CD4-positive, alpha-beta memory T cell (primary cell): ENCODE results near the gene ALG12. TPM values are rescaled to one million over a fixed set of nuclear protein-coding genes. Genes with fewer than 3 reads are reported as not detected.
A peak's percentile ranks its signal among the peaks of the same experiment; 100 is the strongest.

Experiments
- CTCF ChIA-PET: fragments of 350-600 bp; sonication (Branson Sonifier 250); formaldehyde crosslinking; loops from one replicate; lab custom pipeline; 2021; ENCODE audit warnings: inconsistent platforms; ENCODE audit not compliant: partially characterized antibody; lab: Charles Lee
- POLR2A ChIA-PET: fragments of 350-600 bp; sonication (Branson Sonifier 250); formaldehyde crosslinking; loops from one replicate; lab custom pipeline; 2021; ENCODE audit not compliant: partially characterized antibody; lab: Charles Lee
- DNase-seq, 5 donors: peaks; one replicate each; pipeline versions ENCODE4 v3.0.0 to v3.0.0-alpha.2; 2020 to 2022; ENCODE audit warnings: mixed read lengths in 1 of 5
- H3K27ac ChIP-seq: one replicate; pipeline ENCODE4 v1.7.0; 2013; ENCODE audit warnings: low read depth, low read length
- H3K27me3 ChIP-seq: 2 replicates; pipeline ENCODE4 v1.7.0; 2013; ENCODE audit warnings: mild to moderate bottlenecking, low read length, moderate library complexity; ENCODE audit not compliant: insufficient read depth
- H3K36me3 ChIP-seq: 2 replicates; pipeline ENCODE4 v1.7.0; 2013; ENCODE audit warnings: mild to moderate bottlenecking, low read length, moderate library complexity; ENCODE audit not compliant: insufficient read depth
- H3K4me1 ChIP-seq: 2 replicates; pipeline ENCODE4 v1.7.0; 2013; ENCODE audit warnings: mild to moderate bottlenecking, low read length, moderate library complexity; ENCODE audit not compliant: insufficient read depth
- H3K4me3 ChIP-seq, 2 donors: one replicate each; pipeline ENCODE4 v1.7.0; 2013; ENCODE audit warnings: low read length in 2 of 2, mild to moderate bottlenecking in 1 of 2
- H3K9me3 ChIP-seq, 2 donors: one replicate each; pipeline ENCODE4 v1.7.0; 2013; ENCODE audit warnings: low read length in 2 of 2, control low read depth in 1 of 2; ENCODE audit not compliant: control insufficient read depth in 1 of 2
- H3K27ac Mint-ChIP-seq, 7 donors: one replicate each; pipeline ENCODE4 v1.8.0; 2020 to 2021; ENCODE audit warnings: mixed read lengths in 7 of 7, mild to moderate bottlenecking in 6 of 7, inconsistent platforms in 3 of 7, moderate library complexity in 3 of 7
- H3K27me3 Mint-ChIP-seq, 2 donors: one replicate each; pipeline ENCODE4 v1.8.0; 2020 to 2021; ENCODE audit warnings: mixed read lengths in 2 of 2
- H3K36me3 Mint-ChIP-seq, 2 donors: one replicate each; pipeline ENCODE4 v1.8.0; 2020 to 2021; ENCODE audit warnings: mixed read lengths in 2 of 2, inconsistent platforms in 1 of 2, mild to moderate bottlenecking in 1 of 2
- H3K4me1 Mint-ChIP-seq, 4 donors: one replicate each; pipeline ENCODE4 v1.8.0; 2020 to 2021; ENCODE audit warnings: mixed read lengths in 4 of 4, mild to moderate bottlenecking in 1 of 4
- H3K4me3 Mint-ChIP-seq, 8 donors: one replicate each; pipeline ENCODE4 v1.8.0; 2020 to 2021; ENCODE audit warnings: mixed read lengths in 8 of 8, mild to moderate bottlenecking in 7 of 8, moderate library complexity in 6 of 8, inconsistent platforms in 3 of 8
- H3K9me3 Mint-ChIP-seq, 8 donors: one replicate each; pipeline ENCODE4 v1.8.0; 2020 to 2021; ENCODE audit warnings: mixed read lengths in 8 of 8, mild to moderate bottlenecking in 5 of 8, inconsistent platforms in 3 of 8, moderate library complexity in 1 of 8
- intact Hi-C: fragments of 100-400 bp; cut with micrococcal nuclease; formaldehyde crosslinking; loops from one replicate; pipeline ENCODE4 v1.15.1; 2023
- polyA plus RNA-seq, 2 donors: library from polyadenylated mRNA; unstranded; fragments of 300-500 nt; fragmentation: Illumina TruSeq; gene quantifications; one replicate each; pipeline ENCODE4 v1.2.3, GENCODE V29; 2021
- total RNA-seq, 2 experiments: library from RNA; stranded (reverse); gene quantifications; one replicate each; pipeline ENCODE4 v1.2.3, GENCODE V29; 2021

ALG12 gene
- total and polyA plus RNA-seq, 4 experiments from 2014 or later = 16.9 to 27.2 (median 19.3) TPM

DNA sequence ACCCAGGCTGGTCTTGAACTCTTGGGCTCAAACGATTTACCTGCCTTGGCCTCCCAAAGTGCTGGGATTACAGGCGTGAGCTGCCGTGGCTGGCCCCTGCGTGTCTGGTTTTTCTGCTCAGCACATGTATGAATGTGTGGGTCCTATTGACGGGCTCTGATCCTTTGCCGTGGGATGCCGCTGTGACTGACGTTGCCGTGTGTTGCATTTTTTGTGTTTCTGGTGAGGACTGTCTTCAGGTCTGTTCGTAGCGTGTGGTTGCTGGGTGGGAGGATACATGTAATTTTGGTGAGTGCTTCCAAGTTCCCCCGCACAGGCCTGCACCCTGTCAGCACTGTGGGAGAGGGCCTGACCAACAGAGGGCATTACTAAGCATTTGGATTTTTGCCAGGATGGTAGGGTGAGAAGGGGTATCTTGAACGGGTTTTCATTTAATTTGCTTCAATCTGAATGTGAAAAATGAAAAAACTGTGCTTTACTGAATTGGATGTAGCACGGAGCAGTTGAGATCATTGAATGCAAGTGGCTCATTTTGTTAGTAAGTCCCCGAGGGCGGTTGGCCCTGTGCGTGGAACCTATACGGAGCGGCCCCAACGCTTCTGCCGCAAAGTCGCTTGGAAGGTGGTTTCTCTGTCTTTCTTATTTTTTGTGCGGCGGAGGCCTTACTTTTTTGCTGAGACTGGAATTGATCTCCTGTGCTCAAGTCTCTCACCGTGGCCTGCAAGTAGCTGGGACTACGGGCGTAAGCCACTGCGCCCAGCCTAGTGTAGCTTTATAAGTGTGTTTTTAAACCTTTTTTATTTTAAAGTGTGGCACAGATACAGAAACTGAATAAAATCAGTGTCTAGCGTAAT is 56.4 kb downstream of the ALG12 start:
- peaks cover 14 to 16% of the 10 kb centered on the region in 2 donors for H3K36me3 Mint-ChIP-seq
- CTCF ChIA-PET = no interaction called here
- intact Hi-C loops = no loop called here
- Histone ChIP-seq H3K27me3 (no peaks in the 10 kb centered on the region), H3K4me1 (peaks cover 26% of the 10 kb centered on the region), H3K9me3 (no peaks in the 10 kb centered on the region), H3K36me3 (no peaks in the 10 kb centered on the region), H3K4me3 (no peak overlapping the region), H3K27ac (no peak overlapping the region)
- peaks cover 0 to 16% (median 13%) of the 10 kb centered on the region in 8 donors for H3K9me3 Mint-ChIP-seq
- POLR2A ChIA-PET = interaction anchor here (0.7 kb wide), 1 partner anchor 43 kb away, joined by 4 read pairs; no protein-coding TSS in a partner anchor
- no peak for DNase-seq
- H3K4me3 Mint-ChIP-seq = peak overlapping the region in 1 of 8 donors; percentile 15
- H3K4me1 Mint-ChIP-seq = peaks cover 32 to 70% (median 50%) of the 10 kb centered on the region in 4 donors
- H3K27me3 Mint-ChIP-seq = no peaks in the 10 kb centered on the region
- peak overlapping the region; percentile 15 to 88 (median 43) for H3K27ac Mint-ChIP-seq

DNA sequence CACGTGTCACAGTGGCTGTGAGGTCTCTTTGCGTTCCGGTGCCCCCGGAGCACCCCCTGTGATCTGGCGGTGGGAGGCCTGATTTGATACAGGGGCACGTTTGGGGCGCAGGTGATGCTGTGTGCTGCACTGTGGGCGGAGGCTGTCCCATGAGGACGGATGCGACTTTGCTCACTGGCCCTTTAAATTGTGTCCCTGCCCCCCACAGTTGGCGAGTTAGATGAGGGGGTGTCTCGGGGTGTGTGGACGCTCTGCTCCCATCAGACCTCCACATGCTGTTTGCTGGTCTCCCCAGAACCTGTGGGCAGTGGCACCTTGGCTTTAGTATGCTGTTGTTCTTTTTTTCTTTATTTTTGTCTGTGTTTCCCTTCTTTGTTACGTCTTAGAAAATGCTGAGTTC is 59.4 kb downstream of the ALG12 start:
- Histone ChIP-seq H3K4me3 (no peak overlapping the region), H3K4me1 (peaks cover 37% of the 10 kb centered on the region), H3K27ac (no peak overlapping the region), H3K27me3 (no peaks in the 10 kb centered on the region), H3K9me3 (no peaks in the 10 kb centered on the region), H3K36me3 (no peaks in the 10 kb centered on the region)
- intact Hi-C loops = no loop called here
- ChIA-PET CTCF (interaction anchor here (1.4 to 2.2 kb wide), 2 partner anchors 9 to 91 kb away, joined by 4 to 6 read pairs; no protein-coding TSS in a partner anchor), POLR2A (no interaction called here)
- Mint-ChIP-seq H3K4me3 (peak overlapping the region in 1 of 8 donors; percentile 71), H3K27ac (peak overlapping the region in 4 of 7 donors; percentile 1 to 71 (median 32)), H3K4me1 (peaks cover 35 to 74% (median 55%) of the 10 kb centered on the region in 4 donors), H3K9me3 (peaks cover 0 to 1% (median 0%) of the 10 kb centered on the region in 8 donors), H3K27me3 (no peaks in the 10 kb centered on the region), H3K36me3 (peaks cover 0 to 12% of the 10 kb centered on the region in 2 donors)
- DNase-seq = no peak

DNA sequence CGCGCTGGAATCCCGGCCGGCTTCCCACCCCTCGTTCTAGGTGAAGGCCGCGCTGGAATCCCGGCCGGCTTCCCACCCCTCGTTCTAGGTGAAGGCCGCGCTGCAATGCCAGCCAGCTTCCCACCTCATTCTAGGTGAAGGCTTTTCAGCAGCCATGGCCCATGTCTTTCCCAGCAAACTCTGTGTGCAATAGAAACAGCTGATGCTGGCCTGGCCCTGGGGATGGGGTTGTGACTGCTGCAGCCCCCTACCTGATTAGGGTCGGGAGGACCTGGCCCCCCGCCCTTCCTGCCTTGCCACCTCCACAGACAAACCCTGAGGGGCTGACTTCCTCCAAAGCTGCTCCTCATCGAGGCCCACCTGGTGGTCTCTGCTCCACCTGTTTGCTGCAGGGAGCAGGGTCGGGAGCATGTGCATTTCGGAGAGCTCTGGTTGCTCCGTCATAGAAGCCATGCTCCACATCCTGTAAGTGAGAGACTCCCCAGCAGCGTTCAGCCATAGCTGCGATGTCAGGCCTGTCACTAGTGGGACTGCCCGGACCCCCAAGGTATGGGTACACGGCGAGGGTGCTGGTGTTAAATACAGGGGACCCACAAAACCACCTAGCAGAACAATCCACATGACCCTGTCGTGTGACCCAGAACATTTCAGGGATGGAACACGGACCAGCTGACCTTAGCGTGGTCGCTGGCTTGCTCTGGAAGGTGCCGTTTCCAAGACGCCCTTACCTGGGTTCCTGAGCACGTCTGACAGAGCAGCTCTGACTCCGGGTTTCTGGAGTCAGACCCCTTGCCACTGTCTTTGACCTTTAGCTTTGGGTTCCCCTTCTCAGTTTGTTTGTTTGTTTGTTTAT is 61.2 kb downstream of the ALG12 start:
- Histone ChIP-seq H3K27ac (no peak overlapping the region), H3K36me3 (no peaks in the 10 kb centered on the region), H3K9me3 (no peaks in the 10 kb centered on the region), H3K27me3 (no peaks in the 10 kb centered on the region), H3K4me3 (no peak overlapping the region), H3K4me1 (peaks cover 34% of the 10 kb centered on the region)
- ChIA-PET POLR2A (interaction anchor here (0.7 to 4.4 kb wide), 3 partner anchors 13 to 31 kb away, joined by 3 to 39 read pairs (median 18); partner anchors contain the start of gene BRD1), CTCF (no interaction called here)
- H3K9me3 Mint-ChIP-seq = peaks cover 0 to 1% (median 0%) of the 10 kb centered on the region in 8 donors
- DNase-seq = no peak
- no peaks in the 10 kb centered on the region for H3K27me3 Mint-ChIP-seq
- peak overlapping the region in 1 of 8 donors; percentile 45 for H3K4me3 Mint-ChIP-seq
- H3K27ac Mint-ChIP-seq = peak overlapping the region in 4 of 7 donors; percentile 46 to 84 (median 64)
- H3K36me3 Mint-ChIP-seq = peaks cover 0 to 10% of the 10 kb centered on the region in 2 donors
- H3K4me1 Mint-ChIP-seq = peaks cover 35 to 65% (median 52%) of the 10 kb centered on the region in 4 donors
- intact Hi-C loops = no loop called here

DNA sequence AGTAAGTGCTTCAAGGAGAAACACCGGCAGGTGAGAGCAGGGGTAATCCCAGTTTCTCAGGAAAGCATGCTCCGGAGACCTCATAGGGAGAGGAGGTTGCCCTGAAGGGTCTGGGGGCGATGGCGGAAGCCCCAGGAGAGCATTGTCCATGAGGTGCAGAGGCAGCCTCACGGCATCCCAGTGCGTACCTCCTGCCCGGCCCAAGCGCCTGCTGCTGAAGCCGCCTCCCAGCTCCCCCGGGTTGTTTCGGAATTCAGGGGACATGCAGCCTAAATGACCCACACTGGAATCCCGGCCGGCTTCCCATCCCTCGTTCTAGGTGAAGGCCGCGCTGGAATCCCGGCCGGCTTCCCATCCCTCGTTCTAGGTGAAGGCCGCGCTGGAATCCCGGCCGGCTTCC is 61.9 kb downstream of the ALG12 start:
- H3K9me3 ChIP-seq = no peaks in the 10 kb centered on the region
- peak overlapping the region in 5 of 8 donors; percentile 92 to 97 (median 95) for H3K4me3 Mint-ChIP-seq
- H3K27ac Mint-ChIP-seq = peak overlapping the region in 4 of 7 donors; percentile 48 to 94 (median 92)
- CTCF ChIA-PET = no interaction called here
- no peaks in the 10 kb centered on the region for H3K36me3 ChIP-seq
- POLR2A ChIA-PET = interaction anchor here (0.6 to 4.4 kb wide), 3 partner anchors 13 to 61 kb away, joined by 4 to 39 read pairs (median 18); partner anchors contain the start of gene BRD1
- H3K9me3 Mint-ChIP-seq = peaks cover 0 to 1% (median 0%) of the 10 kb centered on the region in 8 donors
- H3K27me3 ChIP-seq = no peaks in the 10 kb centered on the region
- H3K27ac ChIP-seq = no peak overlapping the region
- DNase-seq = no peak
- H3K4me1 ChIP-seq = peaks cover 31% of the 10 kb centered on the region
- no peak overlapping the region for H3K4me3 ChIP-seq
- intact Hi-C loops = no loop called here
- H3K36me3 Mint-ChIP-seq = peaks cover 0 to 10% of the 10 kb centered on the region in 2 donors
- H3K27me3 Mint-ChIP-seq = no peaks in the 10 kb centered on the region
- H3K4me1 Mint-ChIP-seq = peaks cover 33 to 65% (median 53%) of the 10 kb centered on the region in 4 donors

DNA sequence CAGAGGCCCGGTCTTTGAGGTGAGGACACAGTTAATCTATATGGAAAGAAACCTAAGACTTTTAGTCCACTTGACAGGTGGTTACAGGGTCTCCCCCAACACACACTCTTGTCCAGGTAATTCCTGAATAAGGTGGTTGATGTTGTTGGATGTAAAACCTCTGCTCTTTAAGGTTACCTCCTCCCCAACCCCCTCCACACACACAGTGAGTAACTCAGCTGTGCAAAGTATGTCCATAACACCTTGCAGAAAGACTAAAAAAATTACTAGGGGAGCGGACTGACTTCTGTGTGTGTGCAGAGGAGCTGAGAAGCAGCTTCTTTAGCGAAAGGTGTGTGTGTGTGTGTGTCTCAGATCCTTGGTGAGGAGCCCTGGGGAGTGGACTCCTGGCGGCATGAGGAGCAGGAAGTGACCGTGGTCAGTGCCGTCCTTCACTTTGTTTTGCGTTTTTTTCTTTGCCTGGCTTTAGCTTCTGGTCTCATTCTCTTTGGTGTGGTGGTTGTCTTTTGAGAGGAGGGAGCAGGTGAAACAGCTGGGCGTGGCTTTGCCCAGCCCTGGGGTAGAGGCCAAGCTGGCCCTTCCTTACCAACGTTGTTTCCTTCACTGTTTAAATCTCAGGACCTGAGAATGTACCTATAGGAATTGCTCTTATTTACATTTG is 62.9 kb downstream of the ALG12 start:
- no peak for DNase-seq
- Histone ChIP-seq H3K4me3 (peak overlapping the region in 1 of 2 donors; percentile 53), H3K4me1 (peaks cover 29% of the 10 kb centered on the region), H3K27me3 (no peaks in the 10 kb centered on the region), H3K9me3 (no peaks in the 10 kb centered on the region), H3K27ac (peak overlapping the region; percentile 61), H3K36me3 (no peaks in the 10 kb centered on the region)
- H3K27ac Mint-ChIP-seq = peak overlapping the region; percentile 92 to 96 (median 94)
- H3K4me1 Mint-ChIP-seq = peaks cover 35 to 69% (median 56%) of the 10 kb centered on the region in 4 donors
- peaks cover 0 to 1% (median 0%) of the 10 kb centered on the region in 8 donors for H3K9me3 Mint-ChIP-seq
- no peaks in the 10 kb centered on the region for H3K27me3 Mint-ChIP-seq
- peaks cover 0 to 10% of the 10 kb centered on the region in 2 donors for H3K36me3 Mint-ChIP-seq
- peak overlapping the region; percentile 92 to 97 (median 94) for H3K4me3 Mint-ChIP-seq
- CTCF ChIA-PET = interaction anchor here (0.8 to 1.9 kb wide), 2 partner anchors 61 to 88 kb away, joined by 3 to 4 read pairs; no protein-coding TSS in a partner anchor
- intact Hi-C loops = loop anchor here (2.0 kb wide), 1 partner anchor 15 kb away; no protein-coding TSS in a partner anchor
- POLR2A ChIA-PET = interaction anchor here (0.8 to 4.4 kb wide), 12 partner anchors 13 to 105 kb away, joined by 3 to 39 read pairs (median 5); partner anchors contain the start of genes ALG12, BRD1, CRELD2 and PIM3
